HepG2 (cell line): ENCODE data around the gene S100A4. TPM values are rescaled to one million over a fixed set of nuclear protein-coding genes. Genes with fewer than 3 reads are reported as not detected.
A peak's percentile ranks its signal among the peaks of the same experiment; 100 is the strongest.

Source experiments
- ATAC-seq: fragments of 200-7000 bp; cut with Tn5 transposase; 3 replicates; pipeline ENCODE4 v1.9.1; 2020; ENCODE audit warnings: mild to moderate bottlenecking, moderate library complexity
- BruUV-seq: library from RNA; stranded (reverse); fragments of 400-500 nt; replicated peaks from 2 replicates; lab custom pipeline; 2021; lab: Mats Ljungman, UMichigan
- CTCF ChIA-PET: fragments of 300-600 bp; formaldehyde crosslinking; extraction: SDS; loops from one replicate; lab custom pipeline; 2021; ENCODE audit warnings: low total read pairs, inconsistent platforms, low intra/inter-chr PET ratio; lab: Yijun Ruan, JAX
- POLR2A ChIA-PET: fragments of 350-600 bp; sonication (Branson Sonifier 250); formaldehyde crosslinking; loops from one replicate; lab custom pipeline; 2020; ENCODE audit warnings: antibody characterized with exemption, inconsistent platforms; lab: Yijun Ruan, JAX
- DNase-seq: peaks from one replicate; pipeline ENCODE4 v3.0.0-alpha.2; 2015; ENCODE audit warnings: low spot score
- FAIRE-seq: peaks from 3 replicates; lab custom pipeline; 2011; peaks lifted over from hg19 to GRCh38; lab: Jason Lieb, UNC
- H2AFZ ChIP-seq: one replicate; pipeline ENCODE4 v1.6.1; 2011; ENCODE audit warnings: low read length, inconsistent platforms
- H3K27ac ChIP-seq: fragments of 300-600 bp; 3 replicates; pipeline ENCODE4 v1.8.0; 2011; ENCODE audit warnings: mixed run types, mild to moderate bottlenecking, mixed read lengths, low read length, inconsistent platforms; ENCODE audit not compliant: insufficient read depth; ENCODE audit errors: extremely low read length
- H3K27me3 ChIP-seq, 2 experiments: fragments of 200-600 bp in 1 of 2; 2 replicates in 1 of 2; 3 replicates in 1 of 2; pipeline versions ENCODE4 v1.6.0 to v1.8.0; 2011; ENCODE audit warnings: low read length in 2 of 2, mild to moderate bottlenecking in 2 of 2, moderate library complexity in 2 of 2, inconsistent platforms in 1 of 2; ENCODE audit not compliant: insufficient read depth in 2 of 2, control insufficient read depth in 1 of 2
- H3K36me3 ChIP-seq, 2 experiments: fragments of 200-600 bp in 1 of 2; replicated peaks in 1 of 2; 2 replicates in 1 of 2; 3 replicates in 1 of 2; pipeline versions ENCODE4 v1.5.1 to v1.8.0; 2011; ENCODE audit warnings: low read length in 2 of 2, inconsistent platforms in 1 of 2; ENCODE audit not compliant: insufficient read depth in 2 of 2, control insufficient read depth in 1 of 2
- H3K4me1 ChIP-seq: 2 replicates; pipeline ENCODE4 v1.5.1; 2012; ENCODE audit warnings: low read length, inconsistent platforms; ENCODE audit not compliant: insufficient read depth
- H3K4me2 ChIP-seq: 2 replicates; pipeline ENCODE4 v1.6.0; 2011; ENCODE audit warnings: low read depth, low read length, inconsistent platforms
- H3K4me3 ChIP-seq, 3 experiments: fragments of 200-600 bp in 1 of 3; sonication (generic), shearing (Covaris generic) in 1 of 3; replicated peaks in 1 of 3; 2 replicates each; pipeline ENCODE4 v1.5.1; 2011 to 2016; ENCODE audit warnings: low read length in 3 of 3, inconsistent platforms in 2 of 3, low read depth in 2 of 3, mild to moderate bottlenecking in 2 of 3, control low read depth in 1 of 3, mixed read lengths in 1 of 3; ENCODE audit not compliant: insufficient read depth in 1 of 3
- H3K79me2 ChIP-seq: one replicate; pipeline ENCODE4 v1.6.1; 2011; ENCODE audit warnings: low read length, inconsistent platforms; ENCODE audit not compliant: insufficient read depth
- H3K9ac ChIP-seq: 2 replicates; pipeline ENCODE4 v1.6.0; 2011; ENCODE audit warnings: mild to moderate bottlenecking, low read depth, low read length, inconsistent platforms; ENCODE audit not compliant: insufficient read depth
- H3K9me3 ChIP-seq: 2 replicates; pipeline ENCODE4 v1.5.1; 2012; ENCODE audit warnings: mild to moderate bottlenecking, low read length
- H4K20me1 ChIP-seq: 2 replicates; pipeline ENCODE4 v1.6.0; 2011; ENCODE audit warnings: inconsistent platforms, mild to moderate bottlenecking, low read length, moderate library complexity; ENCODE audit not compliant: insufficient read depth
- ARID5B ChIP-seq: IDR thresholded peaks from 2 replicates; pipeline ENCODE4 v1.4.0; 2020; ENCODE audit warnings: mild to moderate bottlenecking, missing genetic modification reagents
- CTCF ChIP-seq: sonication (generic); formaldehyde crosslinking; IDR thresholded peaks from 2 replicates; pipeline ENCODE4 v1.5.0; 2020; ENCODE audit warnings: mild to moderate bottlenecking, missing genetic modification reagents, moderate library complexity
- GATAD2A ChIP-seq: IDR thresholded peaks from 2 replicates; pipeline ENCODE4 v1.6.1; 2016
- IKZF5 ChIP-seq: IDR thresholded peaks from 2 replicates; pipeline ENCODE4 v1.6.1; 2018; ENCODE audit warnings: missing genetic modification reagents, mild to moderate bottlenecking, missing compliant biosample characterization
- KLF15 ChIP-seq: sonication (generic); formaldehyde crosslinking; IDR thresholded peaks from 2 replicates; pipeline ENCODE4 v1.8.1; 2023; ENCODE audit warnings: borderline replicate concordance, mild to moderate bottlenecking, inconsistent platforms, missing genetic modification reagents, mixed read lengths
- MYC ChIP-seq: sonication (generic); formaldehyde crosslinking; IDR thresholded peaks from 2 replicates; pipeline ENCODE4 v1.9.0; 2021; ENCODE audit warnings: missing genetic modification reagents, borderline replicate concordance
- PAX8 ChIP-seq: sonication (generic); formaldehyde crosslinking; IDR thresholded peaks from 2 replicates; pipeline ENCODE4 v1.8.0; 2022; ENCODE audit warnings: mild to moderate bottlenecking, missing genetic modification reagents, borderline replicate concordance
- PPARG ChIP-seq: conservative IDR thresholded peaks from 2 replicates; pipeline ENCODE4 v1.6.1; 2016; ENCODE audit warnings: missing biosample characterization, missing genetic modification reagents
- RAD21 ChIP-seq: fragments of 450-650 bp; formaldehyde crosslinking; IDR thresholded peaks from 2 replicates; pipeline ENCODE4 v1.5.0; 2020; ENCODE audit warnings: mild to moderate bottlenecking
- RARA ChIP-seq: IDR thresholded peaks from 2 replicates; pipeline ENCODE4 v1.6.1; 2016; ENCODE audit warnings: missing genetic modification reagents, missing compliant biosample characterization
- SALL1 ChIP-seq: sonication (generic); formaldehyde crosslinking; IDR thresholded peaks from 2 replicates; pipeline ENCODE4 v1.8.0; 2022; ENCODE audit warnings: mild to moderate bottlenecking, missing genetic modification reagents
- THRA ChIP-seq: sonication (generic); formaldehyde crosslinking; IDR thresholded peaks from 2 replicates; pipeline ENCODE4 v1.4.0; 2020; ENCODE audit warnings: missing genetic modification reagents, borderline replicate concordance
- XRCC5 ChIP-seq: fragments of 200-400 bp; formaldehyde crosslinking; optimal IDR thresholded peaks from 2 replicates; pipeline ENCODE3; 2017; ENCODE audit warnings: mild to moderate bottlenecking, low read length
- ZFX ChIP-seq: sonication (generic); formaldehyde crosslinking; IDR thresholded peaks from 2 replicates; pipeline ENCODE4 v1.4.0; 2020; ENCODE audit warnings: mild to moderate bottlenecking, low read depth, missing genetic modification reagents, moderate library complexity
- ZNF670 ChIP-seq: sonication (generic); formaldehyde crosslinking; IDR thresholded peaks from 2 replicates; pipeline ENCODE4 v1.8.0; 2022; ENCODE audit warnings: mild to moderate bottlenecking, missing genetic modification reagents, borderline replicate concordance
- ZSCAN29 ChIP-seq: sonication (generic); formaldehyde crosslinking; conservative IDR thresholded peaks from 2 replicates; pipeline ENCODE4 v1.4.0; 2020; ENCODE audit warnings: mild to moderate bottlenecking, missing genetic modification reagents
- WGBS: methylation state at CpG from one replicate; pipeline ENCODE4 v1.1.6; 2017; ENCODE audit warnings: low lambda C conversion rate; 5-methylcytosine and 5-hydroxymethylcytosine counted together
- in situ Hi-C: cut with HindIII; loops from 2 replicates; pipeline ENCODE4 v1.10.0; 2017; ENCODE audit warnings: low pct_unique_long_range_greater_than_20kb; ENCODE audit not compliant: extremely low pct_ligation_motif_present
- intact Hi-C: fragments of 100-400 bp; cut with micrococcal nuclease; formaldehyde crosslinking; loops from one replicate; pipeline ENCODE4 v1.10.0; 2022; ENCODE audit not compliant: unreplicated experiment
- polyA plus RNA-seq, 8 experiments: library from polyadenylated mRNA; depleted of rRNA in 3 of 8; stranded (reverse) in 7 of 8; unstranded in 1 of 8; fragments of >200 nt; fragmentation: Illumina TruSeq in 4 of 8; extraction: Trizol in 4 of 8; gene quantifications; 2 replicates each; pipeline versions ENCODE4 v1.2.1 to v1.2.3, GENCODE V29; 2011 to 2016; ENCODE audit warnings: low read depth in 4 of 8, missing spikeins in 1 of 8, mixed read lengths in 1 of 8; ENCODE audit not compliant: insufficient read depth in 1 of 8
- total RNA-seq, 5 experiments: library from RNA; depleted of rRNA; stranded (reverse); fragments of >200 nt; fragmentation: Illumina TruSeq; extraction: Trizol; gene quantifications; 2 replicates each; pipeline ENCODE4 v1.2.3, GENCODE V29; 2016; ENCODE audit warnings: low read depth in 1 of 5

The S100A4 gene
- total and polyA plus RNA-seq, 2 of the 13 experiments (the other 11 are each of a cell fraction or from before 2014, with no cell fraction given) = 12.9 to 20.2 TPM

- H3K79me2 ChIP-seq = no peaks in the 10 kb centered on the region
- 6% methylated on average over 2 of the region's 3 CpGs for WGBS
- H3K36me3 ChIP-seq = no peaks in the 10 kb centered on the region
- no peaks in the 10 kb centered on the region for H3K9me3 ChIP-seq
- intact Hi-C loops (loop anchor here (1.0 kb wide), 3 partner anchors 55 to 196 kb away; partner anchors contain the start of gene S100A13), in situ Hi-C loops (loop anchor here (5.0 kb wide), 1 partner anchor 55 kb away; the partner anchor contains the start of genes S100A1 and S100A13)
- POLR2A ChIA-PET = interaction anchor here (0.8 to 1.8 kb wide), 9 partner anchors 37 to 99 kb away, joined by 3 to 17 read pairs (median 4); partner anchors contain the start of genes CHTOP, S100A1, S100A13 and S100A16
- no peak overlapping the region for H3K9ac ChIP-seq
- no peak overlapping the region for H3K4me3 ChIP-seq
- H3K27ac ChIP-seq = no peak overlapping the region
- FAIRE-seq = peak; percentile 36
- H3K4me1 ChIP-seq = peaks cover 41% of the 10 kb centered on the region
- H2AFZ ChIP-seq = no peak overlapping the region
- no peaks in the 10 kb centered on the region; a peak in 1 of 5 replicates for H3K27me3 ChIP-seq
- ATAC-seq = peak; percentile 87
- no TSS peak for BruUV-seq
- CTCF ChIA-PET = interaction anchor here (1.2 to 2.8 kb wide), 4 partner anchors 55 to 177 kb away, joined by 4 to 18 read pairs (median 6); partner anchors contain the start of genes S100A1 and S100A13
- DNase-seq = peak; percentile 72
- no peaks in the 10 kb centered on the region for H4K20me1 ChIP-seq
- no peak overlapping the region for H3K4me2 ChIP-seq
- TF ChIP-seq IKZF5 (CRISPR knock-in tag) (peak; percentile 44; the same call in 1 of the 2 replicates), ARID5B (CRISPR knock-in tag) (peak; percentile 28; the same call in 1 of the 2 replicates), PAX8 (CRISPR knock-in tag) (no peak), ZFX (peak; percentile 43; the same call in 1 of the 2 replicates), KLF15 (CRISPR knock-in tag) (no peak), XRCC5 (peak; percentile 75), PPARG (CRISPR knock-in tag) (0 out of 2 replicates have a peak, but pooled peaks have one; percentile 24), ZSCAN29 (no peak), GATAD2A (peak; percentile 56), SALL1 (CRISPR knock-in tag) (peak; percentile 45; the same call in 1 of the 2 replicates), THRA (0 out of 2 replicates have a peak, but pooled peaks have one; percentile 14), MYC (CRISPR knock-in tag) (peak; percentile 23; the same call in 1 of the 2 replicates), ZNF670 (CRISPR knock-in tag) (0 out of 2 replicates have a peak, but pooled peaks have one; percentile 16), RARA (CRISPR knock-in tag) (0 out of 2 replicates have a peak, but pooled peaks have one; percentile 13), RAD21 (CRISPR knock-in tag) (peak; percentile 81), CTCF (CRISPR knock-in tag) (peak; percentile 92)
Observed at GRCh38 chr1:153572569-153573015, 27.0 kb upstream of the S100A4 start.
